B cell (primary cell): Measurements from ENCODE around the gene CHST8.

Experiments used
- CTCF ChIP-seq: fragments of 200-600 bp; IDR thresholded peaks from one replicate; pipeline ENCODE4 v1.8.0; 2022; ENCODE audit warnings: antibody characterized with exemption, mild to moderate bottlenecking
- EZH2 ChIP-seq: IDR thresholded peaks from 2 replicates; pipeline ENCODE4 v1.6.1; 2012; ENCODE audit warnings: borderline replicate concordance, low read depth, mild to moderate bottlenecking, moderate library complexity, low read length; ENCODE audit not compliant: insufficient read depth, poor library complexity, severe bottlenecking

- no peak for TF ChIP-seq CTCF
- TF ChIP-seq EZH2 = no peak
Measured at GRCh38 chr19:33805313-33805712, 183.6 kb downstream of the CHST8 start.
